Measurements from ENCODE around the gene FBXO24. TPM values are rescaled to one million over a fixed set of nuclear protein-coding genes. Genes with fewer than 3 reads are reported as not detected.

Gene FBXO24
- total RNA-seq, 1 donor from 2014 or later, result 0.41 TPM

GRCh38 chr7:100583132-100584053 is 2.7 kb upstream of the FBXO24 start:
- ATAC-seq (no peak), DNase-seq (ENCODE audit: missing footprints) (peak; percentile 90)
- intact Hi-C loops (cut with DNase I), result no loop called here

- intact Hi-C loops (cut with DNase I), result no loop called here
- DNase-seq (ENCODE audit: missing footprints) (peak; percentile 66), ATAC-seq (no peak)
These were observed 2.0 kb upstream of the FBXO24 start for GRCh38 chr7:100584054-100584682.

GRCh38 chr7:100584683-100585510 is 1.2 kb upstream of the FBXO24 start:
- ATAC-seq, result no peak
- DNase-seq (ENCODE audit: missing footprints), result peak; percentile 68
- intact Hi-C loops (cut with DNase I), result loop anchor here (5.0 kb wide), 2 partner anchors 87 to 107 kb away; partner anchors contain the start of genes GIGYF1 and GNB2

- intact Hi-C loops (cut with DNase I), result loop anchor here (2.0 to 5.0 kb wide), 3 partner anchors 27 to 107 kb away; partner anchors contain the start of genes GIGYF1, GNB2 and MOSPD3
- ATAC-seq (no peak), DNase-seq (ENCODE audit: missing footprints) (peak; percentile 68)
These were observed 440 bp upstream of the FBXO24 start, which contains the start of gene LRCH4 for GRCh38 chr7:100585511-100586265. Gene LRCH4 (minus strand): TSS chr7:100586129. CDS start chr7:100586100, 29 bp downstream.

GRCh38 chr7:100588438-100588837 is 2.3 kb downstream of the FBXO24 start:
- intact Hi-C loops (cut with DNase I), result loop anchor here (5.0 kb wide), 2 partner anchors 84 to 104 kb away; partner anchors contain the start of genes GIGYF1 and GNB2
- DNase-seq (ENCODE audit: missing footprints) (peak; percentile 1), ATAC-seq (no peak)

GRCh38 chr7:100589341-100589947 is 3.3 kb downstream of the FBXO24 start:
- intact Hi-C loops (cut with DNase I), result loop anchor here (5.0 kb wide), 2 partner anchors 83 to 103 kb away; partner anchors contain the start of genes GIGYF1 and GNB2
- ATAC-seq, result no peak
- no peak for DNase-seq (ENCODE audit: missing footprints)

- ATAC-seq (no peak), DNase-seq (ENCODE audit: missing footprints) (no peak)
- intact Hi-C loops (cut with DNase I), result no loop called here
These were observed 4.1 kb downstream of the FBXO24 start for GRCh38 chr7:100590077-100590737.

GRCh38 chr7:100591596-100591995 is 5.5 kb downstream of the FBXO24 start:
- intact Hi-C loops (cut with DNase I), result no loop called here
- DNase-seq (ENCODE audit: missing footprints) (no peak), ATAC-seq (no peak)

GRCh38 chr7:100595188-100595587 is 9.1 kb downstream of the FBXO24 start:
- ATAC-seq (no peak), DNase-seq (ENCODE audit: missing footprints) (no peak)
- intact Hi-C loops (cut with DNase I), result no loop called here

GRCh38 chr7:100598425-100598824 is 12.3 kb downstream of the FBXO24 start:
- no peak for ATAC-seq
- intact Hi-C loops (cut with DNase I), result no loop called here

GRCh38 chr7:100599911-100600729 is 14.0 kb downstream of the FBXO24 start:
- ATAC-seq, result no peak
- intact Hi-C loops (cut with DNase I), result no loop called here
- DNase-seq (ENCODE audit: missing footprints), result no peak

More at GRCh38 chr7:100598425-100598824, 12.3 kb downstream of the FBXO24 start:
- DNase-seq (ENCODE audit: missing footprints), result no peak

- no peak for ATAC-seq
- intact Hi-C loops (cut with DNase I), result no loop called here
These were observed 14.6 kb downstream of the FBXO24 start for GRCh38 chr7:100600730-100601038.

GRCh38 chr7:100602889-100603725 is 17.0 kb downstream of the FBXO24 start:
- intact Hi-C loops (cut with DNase I), result loop anchor here (1.0 kb wide), 1 partner anchor 16 kb away; no protein-coding TSS in a partner anchor
- ATAC-seq (peak; percentile 68), DNase-seq (ENCODE audit: missing footprints) (peak; percentile 88)

More at GRCh38 chr7:100600730-100601038, 14.6 kb downstream of the FBXO24 start:
- no peak for DNase-seq (ENCODE audit: missing footprints)

- no peak for ATAC-seq
- no peak for DNase-seq (ENCODE audit: missing footprints)
- intact Hi-C loops (cut with DNase I), result no loop called here
These were observed 17.5 kb downstream of the FBXO24 start for GRCh38 chr7:100603726-100604027.

- DNase-seq (ENCODE audit: missing footprints) (peak; percentile 90), ATAC-seq (peak; percentile 75)
- intact Hi-C loops (cut with DNase I), result no loop called here
These were observed 18.2 kb downstream of the FBXO24 start for GRCh38 chr7:100604028-100604975.

Data from Right ventricle myocardium inferior (tissue), 1 donor.